CD4-positive, CD25-positive, alpha-beta regulatory T cell (primary cell): ENCODE measurements around the gene MLX. TPM values are rescaled to one million over a fixed set of nuclear protein-coding genes. Genes with fewer than 3 reads are reported as not detected.
"Not testable (repeated sequence)": the region's sequence is repeated elsewhere in the genome, so short reads cannot be mapped to it uniquely, and the experiment has no call there.

Source experiments
- ATAC-seq, 2 donors: fragments of 150-1000 bp; cut with Tn5 transposase; one replicate each; pipeline ENCODE4 v1.10.0; 2021; ENCODE audit warnings: low read depth in 2 of 2, moderate number of reproducible peaks in 2 of 2, moderate library complexity in 1 of 2
- DNase-seq, 3 donors: peaks; one replicate each; pipeline versions ENCODE4 v3.0.0 to v3.0.0-alpha.2; 2012 to 2022; ENCODE audit warnings: mixed read lengths in 1 of 3
- H3K27ac ChIP-seq: one replicate; pipeline ENCODE4 v1.7.0; 2013; ENCODE audit warnings: mild to moderate bottlenecking, low read length; ENCODE audit not compliant: insufficient read depth, poor library complexity, severe bottlenecking
- H3K27me3 ChIP-seq: one replicate; pipeline ENCODE4 v1.7.0; 2013; ENCODE audit warnings: low read length; ENCODE audit not compliant: control insufficient read depth, insufficient read depth
- H3K36me3 ChIP-seq: one replicate; pipeline ENCODE4 v1.7.0; 2013; ENCODE audit warnings: mild to moderate bottlenecking, low read length, moderate library complexity; ENCODE audit not compliant: control insufficient read depth, insufficient read depth
- H3K4me1 ChIP-seq: 2 replicates; pipeline ENCODE4 v1.7.0; 2013; ENCODE audit warnings: mild to moderate bottlenecking, low read length; ENCODE audit not compliant: insufficient read depth, control insufficient read depth, poor library complexity, severe bottlenecking
- H3K4me3 ChIP-seq: one replicate; pipeline ENCODE4 v1.7.0; 2013; ENCODE audit warnings: low read depth, mild to moderate bottlenecking, low read length, moderate library complexity
- H3K9me3 ChIP-seq, 2 experiments: 1 replicate in 1 of 2; 2 replicates in 1 of 2; pipeline ENCODE4 v1.7.0; 2013; ENCODE audit warnings: low read length in 2 of 2, mild to moderate bottlenecking in 1 of 2, moderate library complexity in 1 of 2; ENCODE audit not compliant: control insufficient read depth in 2 of 2
- H3K27ac Mint-ChIP-seq, 3 donors: one replicate each; pipeline ENCODE4 v1.8.0; 2020 to 2022; ENCODE audit warnings: mild to moderate bottlenecking in 3 of 3, mixed read lengths in 3 of 3, moderate library complexity in 2 of 3
- H3K27me3 Mint-ChIP-seq: one replicate; pipeline ENCODE4 v1.8.0; 2022; ENCODE audit warnings: mild to moderate bottlenecking, mixed read lengths
- H3K36me3 Mint-ChIP-seq: one replicate; pipeline ENCODE4 v1.8.0; 2020; ENCODE audit warnings: mixed read lengths
- H3K4me1 Mint-ChIP-seq, 4 donors: one replicate each; pipeline ENCODE4 v1.8.0; 2020 to 2022; ENCODE audit warnings: mixed read lengths in 4 of 4, mild to moderate bottlenecking in 1 of 4
- H3K4me3 Mint-ChIP-seq, 4 donors: one replicate each; pipeline ENCODE4 v1.8.0; 2020 to 2022; ENCODE audit warnings: mild to moderate bottlenecking in 4 of 4, mixed read lengths in 4 of 4, moderate library complexity in 3 of 4
- H3K9me3 Mint-ChIP-seq, 7 donors: one replicate each; pipeline ENCODE4 v1.8.0; 2020 to 2022; ENCODE audit warnings: mixed read lengths in 7 of 7, mild to moderate bottlenecking in 3 of 7, moderate library complexity in 2 of 7
- polyA plus RNA-seq, 4 donors: library from polyadenylated mRNA; unstranded; fragments of 300-500 nt; fragmentation: Illumina TruSeq; gene quantifications; one replicate each; pipeline ENCODE4 v1.2.3, GENCODE V29; 2021
- total RNA-seq: library from RNA; stranded (reverse); gene quantifications from one replicate; pipeline ENCODE4 v1.2.3, GENCODE V29; 2022

MLX gene
- total and polyA plus RNA-seq, 5 donors from 2014 or later = 40.8 to 55.4 (median 44.7) TPM

DNA sequence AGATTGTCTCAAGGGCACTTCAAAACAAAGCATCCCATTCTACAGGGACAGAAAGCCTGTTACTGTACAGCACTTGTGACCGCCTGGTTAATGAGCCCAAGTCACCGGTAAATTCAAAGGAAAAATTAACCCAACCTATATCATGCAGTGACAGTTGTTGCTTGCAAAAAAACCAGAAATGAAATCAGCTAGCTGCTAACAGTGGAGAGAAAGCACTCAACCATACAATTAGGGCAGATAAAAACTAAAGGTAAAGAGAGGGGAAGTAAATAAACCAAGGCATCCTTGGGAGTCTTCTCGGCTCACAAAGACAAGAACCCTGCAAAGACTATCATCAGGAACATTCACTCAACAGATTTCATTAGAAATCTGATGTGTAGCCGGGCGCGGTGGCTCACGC lies 36.4 kb downstream of the MLX start:
- peaks cover 31% of the 10 kb centered on the region for H3K36me3 Mint-ChIP-seq
- H3K4me1 Mint-ChIP-seq = peaks cover 20 to 88% (median 58%) of the 10 kb centered on the region in 4 donors
- ATAC-seq (no peak), DNase-seq (no peak)
- H3K27me3 ChIP-seq = no peaks in the 10 kb centered on the region
- no peaks in the 10 kb centered on the region for H3K9me3 Mint-ChIP-seq
- no peak overlapping the region for H3K4me3 ChIP-seq
- H3K9me3 ChIP-seq = no peaks in the 10 kb centered on the region
- peaks cover 32% of the 10 kb centered on the region for H3K36me3 ChIP-seq
- H3K4me1 ChIP-seq = peaks cover 66% of the 10 kb centered on the region
- no peaks in the 10 kb centered on the region for H3K27me3 Mint-ChIP-seq
- peak overlapping the region; percentile 4 to 100 (median 66) for H3K4me3 Mint-ChIP-seq
- no peak overlapping the region for H3K27ac ChIP-seq
- H3K27ac Mint-ChIP-seq = peak overlapping the region in 2 of 3 donors; percentile 42 to 69

DNA sequence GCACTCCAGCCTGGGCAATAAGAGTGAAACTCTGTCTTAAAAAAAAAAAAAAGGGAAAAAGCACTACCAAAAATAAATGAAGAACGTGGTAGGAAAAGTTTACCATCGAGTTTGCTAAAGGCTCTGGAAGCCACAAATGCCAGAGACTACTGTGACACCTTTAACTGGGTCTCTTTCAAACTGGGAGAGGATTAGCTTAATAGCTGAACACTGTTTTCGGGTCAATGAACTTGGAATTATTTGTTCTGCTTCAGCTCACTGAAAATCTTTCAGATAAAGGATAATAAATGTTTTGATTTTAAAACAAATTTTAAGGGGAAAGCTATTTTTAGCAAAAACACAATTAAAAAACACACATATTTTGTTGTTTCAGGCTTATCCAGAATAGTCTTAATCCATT lies 40.9 kb downstream of the MLX start:
- H3K36me3 Mint-ChIP-seq = peaks cover 30% of the 10 kb centered on the region
- peak overlapping the region; percentile 100 for H3K4me3 Mint-ChIP-seq
- H3K9me3 Mint-ChIP-seq = no peaks in the 10 kb centered on the region
- H3K4me1 Mint-ChIP-seq = peaks cover 20 to 67% (median 48%) of the 10 kb centered on the region in 4 donors
- DNase-seq (no peak), ATAC-seq (no peak)
- H3K9me3 ChIP-seq = no peaks in the 10 kb centered on the region
- H3K27me3 Mint-ChIP-seq = peaks cover 7% of the 10 kb centered on the region
- H3K27me3 ChIP-seq = no peaks in the 10 kb centered on the region
- H3K27ac Mint-ChIP-seq = peak overlapping the region in 2 of 3 donors; percentile 38 to 97
- H3K36me3 ChIP-seq = peaks cover 9% of the 10 kb centered on the region
- H3K27ac ChIP-seq = peak overlapping the region; percentile 91
- H3K4me3 ChIP-seq = peak overlapping the region; percentile 98
- peaks cover 60% of the 10 kb centered on the region for H3K4me1 ChIP-seq

DNA sequence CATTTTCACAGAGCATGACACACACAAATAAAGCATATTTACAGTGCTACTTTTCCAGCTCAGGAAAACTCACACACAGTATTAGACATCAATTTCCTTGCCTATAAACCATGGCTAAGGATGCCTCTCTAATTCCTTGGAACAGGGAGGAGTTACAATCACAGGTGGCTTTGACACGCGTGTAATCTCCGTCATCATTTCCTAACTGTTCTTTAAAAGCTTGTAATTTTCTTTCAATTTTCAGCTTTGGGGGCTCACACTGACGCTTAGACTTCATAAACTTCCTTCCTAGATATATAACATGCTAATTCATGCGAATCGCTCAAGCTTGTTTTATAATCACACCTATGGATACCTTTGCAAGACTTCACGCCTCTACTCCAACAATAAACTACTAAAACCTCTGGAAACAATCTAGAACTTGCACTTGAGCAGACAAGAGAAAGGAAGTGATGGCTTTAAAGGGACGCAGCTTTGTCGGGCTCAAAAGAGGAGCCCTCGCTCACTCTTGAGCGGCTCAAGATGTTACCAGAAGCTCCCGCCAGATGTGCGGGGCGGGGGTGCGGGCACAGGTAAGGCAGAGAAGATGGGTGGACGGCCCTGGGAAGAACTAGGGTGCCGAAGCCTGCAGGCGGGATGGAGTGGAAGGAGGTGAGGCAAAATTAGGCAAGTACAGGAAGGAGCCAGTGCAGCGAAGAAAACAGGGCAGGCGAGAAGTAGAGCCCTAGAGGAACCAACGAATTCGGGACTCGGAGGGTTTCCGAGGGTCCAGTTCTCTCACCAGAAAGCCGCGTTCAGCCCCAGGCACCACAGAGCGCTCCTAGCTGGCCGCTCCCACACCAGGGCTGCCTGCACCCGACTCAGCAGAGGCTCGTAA lies 41.6 kb downstream of the MLX start:
- H3K27ac Mint-ChIP-seq = peak overlapping the region; percentile 97 to 100 (median 100)
- peak in 2 of 3 donors; percentile 36 to 63 for DNase-seq

GRCh38 chr17:42609182-42609813 lies 42.4 kb downstream of the MLX start, which contains the start of the genes RETREG3 and TUBG1:
RETREG3 (minus strand) TSS chr17:42609374; CDS start chr17:42609324, 50 bp downstream.
TUBG1 (plus strand) TSS chr17:42609683; CDS start chr17:42609738, 55 bp downstream.
- Histone ChIP-seq H3K4me3 (peak within 1 kb of the TSS; percentile 98), H3K27me3 (no peaks in the 10 kb centered on the region), H3K4me1 (peaks cover 52% of the 10 kb centered on the region), H3K27ac (peak within 1 kb of the TSS; percentile 91), H3K9me3 (no peaks in the 10 kb centered on the region), H3K36me3 (peaks cover 3% of the 10 kb centered on the region)
- H3K9me3 Mint-ChIP-seq = no peaks in the 10 kb centered on the region
- ATAC-seq = peak; percentile 90 to 93
- peaks cover 26% of the 10 kb centered on the region for H3K36me3 Mint-ChIP-seq
- peak within 1 kb of the TSS; percentile 100 for H3K4me3 Mint-ChIP-seq
- H3K27ac Mint-ChIP-seq = peak within 1 kb of the TSS; percentile 97 to 100 (median 100)
- H3K27me3 Mint-ChIP-seq = peaks cover 7% of the 10 kb centered on the region
- peak; percentile 99 to 100 (median 99) for DNase-seq
- H3K4me1 Mint-ChIP-seq = peaks cover 6 to 53% (median 36%) of the 10 kb centered on the region in 4 donors

More for the DNA sequence above, 41.6 kb downstream of the MLX start:
- Histone ChIP-seq H3K27me3 (no peaks in the 10 kb centered on the region), H3K4me3 (peak overlapping the region; percentile 98), H3K4me1 (peaks cover 55% of the 10 kb centered on the region), H3K27ac (peak overlapping the region; percentile 91), H3K36me3 (peaks cover 4% of the 10 kb centered on the region), H3K9me3 (no peaks in the 10 kb centered on the region)
- peak; percentile 47 to 58 for ATAC-seq
- Mint-ChIP-seq H3K36me3 (peaks cover 26% of the 10 kb centered on the region), H3K4me3 (peak overlapping the region; percentile 100), H3K4me1 (peaks cover 13 to 60% (median 41%) of the 10 kb centered on the region in 4 donors), H3K9me3 (no peaks in the 10 kb centered on the region), H3K27me3 (peaks cover 7% of the 10 kb centered on the region)

DNA sequence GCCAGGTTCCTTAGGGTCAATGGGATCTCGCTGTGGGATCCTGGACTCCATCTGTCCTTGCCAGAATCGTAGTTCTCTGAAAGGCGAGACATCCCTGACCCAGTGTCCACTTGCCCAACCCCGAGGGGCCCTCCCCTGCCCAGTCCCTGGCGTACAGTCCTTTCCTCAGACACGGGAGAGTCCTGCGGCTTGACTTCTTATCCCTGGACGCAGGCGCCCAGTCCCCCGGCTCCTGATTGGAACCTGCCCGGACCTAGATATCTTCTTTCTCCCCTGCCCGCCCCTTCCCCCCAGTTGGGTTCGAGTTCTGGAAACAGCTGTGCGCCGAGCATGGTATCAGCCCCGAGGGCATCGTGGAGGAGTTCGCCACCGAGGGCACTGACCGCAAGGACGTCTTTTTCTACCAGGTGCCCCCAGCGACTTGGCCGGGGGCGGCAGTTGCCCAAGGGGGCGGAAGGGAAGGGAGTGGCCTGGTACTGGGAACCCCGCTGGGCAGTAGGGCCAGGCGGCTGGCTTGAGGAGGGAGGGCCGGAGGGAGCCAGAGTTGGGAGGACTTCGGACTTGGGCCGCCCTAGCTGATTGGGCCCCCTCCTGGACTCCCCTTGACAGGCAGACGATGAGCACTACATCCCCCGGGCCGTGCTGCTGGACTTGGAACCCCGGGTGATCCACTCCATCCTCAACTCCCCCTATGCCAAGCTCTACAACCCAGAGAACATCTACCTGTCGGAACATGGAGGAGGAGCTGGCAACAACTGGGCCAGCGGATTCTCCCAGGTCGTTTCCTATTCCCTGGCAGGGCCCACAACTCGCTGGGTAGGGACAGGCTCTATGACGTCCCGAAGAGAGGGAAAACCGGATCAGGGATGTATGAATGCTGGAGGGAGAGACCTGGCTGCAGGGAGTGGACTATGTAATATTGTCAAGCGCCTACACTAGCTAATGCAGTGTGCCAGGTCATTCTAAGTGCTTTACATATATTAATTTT lies 43.2 kb downstream of the MLX start:
- H3K4me1 ChIP-seq = peaks cover 44% of the 10 kb centered on the region
- DNase-seq, H3K27me3 ChIP-seq, H3K9me3 Mint-ChIP-seq, H3K9me3 ChIP-seq, ATAC-seq, H3K27me3 Mint-ChIP-seq: not testable (repeated sequence)
- peaks cover 27% of the 10 kb centered on the region for H3K36me3 Mint-ChIP-seq
- H3K4me3 Mint-ChIP-seq = peak overlapping the region; percentile 100
- peaks cover 5 to 45% (median 29%) of the 10 kb centered on the region in 4 donors for H3K4me1 Mint-ChIP-seq
- peak overlapping the region; percentile 88 for H3K4me3 ChIP-seq
- peak overlapping the region; percentile 76 for H3K27ac ChIP-seq
- H3K27ac Mint-ChIP-seq = peak overlapping the region; percentile 97 to 100 (median 100)
- peaks cover 11% of the 10 kb centered on the region for H3K36me3 ChIP-seq

DNA sequence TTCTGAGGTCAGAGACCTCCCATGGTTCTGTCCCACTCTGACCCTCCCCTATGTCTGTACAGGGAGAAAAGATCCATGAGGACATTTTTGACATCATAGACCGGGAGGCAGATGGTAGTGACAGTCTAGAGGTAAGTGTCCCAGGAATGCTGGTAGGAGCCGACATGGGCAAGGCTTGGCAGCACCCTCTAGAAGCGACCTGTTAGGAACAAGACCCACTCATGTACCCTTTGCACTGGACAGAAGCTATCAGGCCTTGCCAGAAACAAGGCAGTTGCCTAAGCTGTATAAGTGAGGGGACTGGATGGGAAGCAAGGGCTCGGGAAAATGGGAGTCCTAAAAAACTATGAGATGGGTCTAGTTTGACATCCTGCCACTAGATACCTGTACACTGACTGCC lies 45.1 kb downstream of the MLX start:
- Histone ChIP-seq H3K36me3 (peaks cover 16% of the 10 kb centered on the region), H3K4me3 (no peak overlapping the region), H3K27me3 (no peaks in the 10 kb centered on the region), H3K27ac (no peak overlapping the region), H3K9me3 (no peaks in the 10 kb centered on the region), H3K4me1 (peaks cover 27% of the 10 kb centered on the region)
- DNase-seq = no peak
- Mint-ChIP-seq H3K27ac (no peak overlapping the region), H3K4me1 (peaks cover 5 to 26% (median 14%) of the 10 kb centered on the region in 4 donors), H3K27me3 (peaks cover 7% of the 10 kb centered on the region), H3K9me3 (no peaks in the 10 kb centered on the region), H3K36me3 (peaks cover 21% of the 10 kb centered on the region), H3K4me3 (peak overlapping the region in 2 of 4 donors; percentile 49 to 70)
- ATAC-seq = no peak
